Keratinocyte (primary cell): ENCODE data around the gene TAS1R2. TPM values are rescaled to one million over a fixed set of nuclear protein-coding genes. Genes with fewer than 3 reads are reported as not detected.

Experiments used
- DNase-seq: peaks from one replicate; pipeline ENCODE4 v3.0.0-alpha.2; 2011; ENCODE audit warnings: low read depth, missing footprints, low spot score
- FAIRE-seq: peaks from 2 replicates; lab custom pipeline; 2011; peaks lifted over from hg19 to GRCh38; lab: Jason Lieb, UNC
- H2AFZ ChIP-seq: 2 replicates; pipeline ENCODE4 v1.6.0; 2012; ENCODE audit warnings: low read length, control low read depth, inconsistent platforms; ENCODE audit not compliant: control insufficient read depth
- H3K27ac ChIP-seq: 2 replicates; pipeline ENCODE4 v1.5.1; 2011; ENCODE audit warnings: low read length; ENCODE audit not compliant: control insufficient read depth, insufficient read depth
- H3K27me3 ChIP-seq: 3 replicates; pipeline ENCODE4 v1.6.0; 2011; ENCODE audit warnings: low read length; ENCODE audit not compliant: control insufficient read depth, insufficient read depth; ENCODE audit errors: extremely low read depth
- H3K36me3 ChIP-seq, 2 experiments: 2 replicates in 1 of 2; 3 replicates in 1 of 2; pipeline ENCODE4 v1.5.1; 2011; ENCODE audit warnings: low read length in 2 of 2, mild to moderate bottlenecking in 1 of 2; ENCODE audit not compliant: control insufficient read depth in 2 of 2, insufficient read depth in 2 of 2; ENCODE audit errors: extremely low read depth in 1 of 2
- H3K4me1 ChIP-seq: 3 replicates; pipeline ENCODE4 v1.5.1; 2011; ENCODE audit warnings: low read length; ENCODE audit not compliant: control insufficient read depth, insufficient read depth; ENCODE audit errors: extremely low read depth
- H3K4me2 ChIP-seq: 3 replicates; pipeline ENCODE4 v1.6.0; 2011; ENCODE audit warnings: low read depth, low read length; ENCODE audit not compliant: control insufficient read depth, insufficient read depth; ENCODE audit errors: extremely low read depth
- H3K4me3 ChIP-seq, 3 experiments: fragments of 200-600 bp in 1 of 3; sonication (generic) in 1 of 3; 2 replicates in 2 of 3; 3 replicates in 1 of 3; pipeline ENCODE4 v1.5.1; 2011 to 2016; ENCODE audit warnings: low read length in 3 of 3, mild to moderate bottlenecking in 3 of 3, control low read depth in 2 of 3, inconsistent platforms in 1 of 3, low read depth in 1 of 3, mixed read lengths in 1 of 3, mixed run types in 1 of 3, moderate library complexity in 1 of 3; ENCODE audit not compliant: control insufficient read depth in 2 of 3, insufficient read depth in 2 of 3; ENCODE audit errors: extremely low read depth in 1 of 3
- H3K79me2 ChIP-seq: 2 replicates; pipeline ENCODE4 v1.6.0; 2012; ENCODE audit warnings: low read length; ENCODE audit not compliant: control insufficient read depth, insufficient read depth
- H3K9ac ChIP-seq: 3 replicates; pipeline ENCODE4 v1.6.0; 2011; ENCODE audit warnings: low read length; ENCODE audit not compliant: control insufficient read depth, insufficient read depth; ENCODE audit errors: extremely low read depth
- H3K9me1 ChIP-seq: 3 replicates; pipeline ENCODE4 v1.6.0; 2011; ENCODE audit warnings: low read length; ENCODE audit not compliant: control insufficient read depth, insufficient read depth; ENCODE audit errors: extremely low read depth
- H3K9me3 ChIP-seq: 2 replicates; pipeline ENCODE4 v1.5.1; 2012; ENCODE audit warnings: low read depth, low read length; ENCODE audit not compliant: control insufficient read depth
- H4K20me1 ChIP-seq: 3 replicates; pipeline ENCODE4 v1.6.0; 2011; ENCODE audit warnings: low read length; ENCODE audit not compliant: control insufficient read depth, insufficient read depth; ENCODE audit errors: extremely low read depth
- EZH2 ChIP-seq: IDR thresholded peaks from one replicate; pipeline ENCODE4 v1.6.1; 2012; ENCODE audit warnings: inconsistent platforms, mild to moderate bottlenecking, low read length, moderate library complexity
- dilution Hi-C: fragments of 300-500 bp; cut with MboI; formaldehyde crosslinking; loops from one replicate; pipeline ENCODE4 v1.7.0; 2020; ENCODE audit warnings: low sequenced_read_pairs; ENCODE audit not compliant: extremely low pct_ligation_motif_present
- polyA plus RNA-seq, 5 experiments: library from polyadenylated mRNA; depleted of rRNA in 3 of 5; stranded (reverse) in 3 of 5; stranded (forward) in 1 of 5; unstranded in 1 of 5; fragments of >200 nt; gene quantifications; 1 replicate in 1 of 5; 2 replicates in 3 of 5; 3 replicates in 1 of 5; pipeline versions ENCODE4 v1.2.1 to v1.2.3, GENCODE V29; 2011 to 2012; ENCODE audit warnings: missing spikeins in 2 of 5, low read depth in 1 of 5, low replicate concordance in 1 of 5
- TF ChIP-seq, protein P1 (sequence below), 3 experiments: IDR thresholded peaks in 1 of 3; conservative IDR thresholded peaks in 1 of 3; optimal IDR thresholded peaks in 1 of 3; 2 replicates in 2 of 3; 3 replicates in 1 of 3; pipeline versions ENCODE3 to v1.5.1; 2011; ENCODE audit warnings: low read length in 3 of 3, mild to moderate bottlenecking in 3 of 3, moderate library complexity in 2 of 3, control low read depth in 1 of 3, inconsistent platforms in 1 of 3; ENCODE audit not compliant: insufficient read depth in 2 of 3; ENCODE audit errors: extremely low read depth in 1 of 3

Gene TAS1R2
- polyA plus RNA-seq, 1 donor (not counting 4 experiments of a cell fraction or from before 2014, with no cell fraction given), result not detected

DNA sequence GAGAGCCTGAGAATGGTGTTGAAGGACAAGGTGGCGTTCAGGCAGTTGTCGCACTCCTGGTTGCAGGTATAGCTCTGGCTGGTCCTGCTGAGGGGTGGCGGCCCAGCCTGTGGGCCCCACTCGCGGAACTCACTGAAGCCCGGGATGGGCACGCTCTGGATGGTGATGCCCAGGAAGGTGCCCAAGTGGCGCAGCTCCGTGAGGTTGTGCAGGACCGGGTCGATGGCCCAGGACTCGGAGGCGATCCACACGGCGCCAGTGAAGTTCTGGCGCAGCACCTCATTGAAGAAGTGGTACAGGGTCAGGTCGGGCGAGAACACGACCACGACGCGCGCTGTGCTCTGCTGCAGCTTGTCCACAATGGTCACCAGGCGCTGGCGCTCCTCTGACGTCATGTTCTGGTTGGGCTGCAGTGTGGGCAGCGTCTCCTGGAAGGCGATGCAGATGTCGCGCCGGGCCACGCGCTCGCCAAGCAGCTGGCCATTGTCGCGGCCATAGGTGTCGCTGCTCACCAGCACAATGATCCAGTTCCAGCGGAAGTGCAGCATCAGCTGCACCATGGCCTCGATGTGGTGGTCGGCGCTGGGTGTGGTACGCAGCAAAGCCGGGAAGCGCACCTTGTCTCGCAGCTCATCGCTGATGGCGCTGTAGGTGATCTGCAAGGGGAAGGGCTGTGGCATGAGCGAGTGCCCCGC, 5.0 kb downstream of the TAS1R2 start:
- Histone ChIP-seq H3K4me3 (no peak overlapping the region), H3K27ac (no peak overlapping the region), H2AFZ (no peak overlapping the region), H3K4me2 (no peak overlapping the region), H3K4me1 (no peaks in the 10 kb centered on the region), H3K9ac (no peak overlapping the region), H3K36me3 (no peaks in the 10 kb centered on the region), H3K27me3 (peaks cover 4% of the 10 kb centered on the region), H3K9me1 (no peaks in the 10 kb centered on the region), H3K79me2 (no peaks in the 10 kb centered on the region), H3K9me3 (no peaks in the 10 kb centered on the region), H4K20me1 (no peaks in the 10 kb centered on the region)
- FAIRE-seq, result no peak
- TF ChIP-seq EZH2, result no peak
- TF ChIP-seq, protein P1, sequence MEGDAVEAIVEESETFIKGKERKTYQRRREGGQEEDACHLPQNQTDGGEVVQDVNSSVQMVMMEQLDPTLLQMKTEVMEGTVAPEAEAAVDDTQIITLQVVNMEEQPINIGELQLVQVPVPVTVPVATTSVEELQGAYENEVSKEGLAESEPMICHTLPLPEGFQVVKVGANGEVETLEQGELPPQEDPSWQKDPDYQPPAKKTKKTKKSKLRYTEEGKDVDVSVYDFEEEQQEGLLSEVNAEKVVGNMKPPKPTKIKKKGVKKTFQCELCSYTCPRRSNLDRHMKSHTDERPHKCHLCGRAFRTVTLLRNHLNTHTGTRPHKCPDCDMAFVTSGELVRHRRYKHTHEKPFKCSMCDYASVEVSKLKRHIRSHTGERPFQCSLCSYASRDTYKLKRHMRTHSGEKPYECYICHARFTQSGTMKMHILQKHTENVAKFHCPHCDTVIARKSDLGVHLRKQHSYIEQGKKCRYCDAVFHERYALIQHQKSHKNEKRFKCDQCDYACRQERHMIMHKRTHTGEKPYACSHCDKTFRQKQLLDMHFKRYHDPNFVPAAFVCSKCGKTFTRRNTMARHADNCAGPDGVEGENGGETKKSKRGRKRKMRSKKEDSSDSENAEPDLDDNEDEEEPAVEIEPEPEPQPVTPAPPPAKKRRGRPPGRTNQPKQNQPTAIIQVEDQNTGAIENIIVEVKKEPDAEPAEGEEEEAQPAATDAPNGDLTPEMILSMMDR (optimal IDR thresholded peaks at IDR 0.05 in 1 of 3, IDR thresholded peaks at IDR 0.05 in 1 of 3, conservative IDR thresholded peaks at IDR 0.05 in 1 of 3; ENCODE audit: extremely low read depth in 1 of 3, insufficient read depth in 2 of 3, low read length in 3 of 3), result no peak
- dilution Hi-C loops, result no loop called here
- DNase-seq, result no peak

DNA sequence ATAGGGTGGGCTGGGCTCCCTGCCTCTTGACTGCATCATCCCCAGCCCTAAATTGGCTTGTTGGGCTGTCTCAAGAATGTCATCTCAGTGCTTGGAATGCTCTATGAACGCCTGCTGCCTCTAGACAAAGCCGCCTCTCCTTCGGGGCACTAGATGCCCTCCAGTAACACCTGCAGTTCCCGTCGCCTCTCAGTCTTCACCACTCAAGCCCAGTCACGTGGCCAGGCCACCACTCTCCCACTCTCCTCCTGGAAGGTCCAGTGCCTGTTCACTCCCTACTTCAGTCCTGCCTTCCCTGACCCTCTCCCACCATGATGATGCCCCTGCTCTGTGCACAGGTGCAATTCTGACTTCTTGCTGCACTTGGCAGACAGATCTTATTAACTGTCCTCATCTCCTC, 7.0 kb downstream of the TAS1R2 start:
- H3K9me3 ChIP-seq, result no peaks in the 10 kb centered on the region
- H3K36me3 ChIP-seq, result no peaks in the 10 kb centered on the region
- no peaks in the 10 kb centered on the region for H3K79me2 ChIP-seq
- H2AFZ ChIP-seq, result no peak overlapping the region
- H3K4me2 ChIP-seq, result no peak overlapping the region
- peaks cover 4% of the 10 kb centered on the region for H3K27me3 ChIP-seq
- no peaks in the 10 kb centered on the region for H3K4me1 ChIP-seq
- no peak for DNase-seq
- no peak overlapping the region for H3K9ac ChIP-seq
- no peak overlapping the region for H3K27ac ChIP-seq
- no peaks in the 10 kb centered on the region for H4K20me1 ChIP-seq
- H3K4me3 ChIP-seq, result no peak overlapping the region
- no peak for FAIRE-seq
- no peak for TF ChIP-seq EZH2
- TF ChIP-seq, protein P1 (optimal IDR thresholded peaks at IDR 0.05 in 1 of 3, IDR thresholded peaks at IDR 0.05 in 1 of 3, conservative IDR thresholded peaks at IDR 0.05 in 1 of 3; ENCODE audit: extremely low read depth in 1 of 3, insufficient read depth in 2 of 3, low read length in 3 of 3), result no peak
- dilution Hi-C loops, result no loop called here
- H3K9me1 ChIP-seq, result no peaks in the 10 kb centered on the region
